ENCODE data around the gene TXLNA.
A peak's percentile ranks its signal among the peaks of the same experiment; 100 is the strongest.

Gene TXLNA

GRCh38 chr1:32223683-32224082 lies 44.2 kb downstream of the TXLNA start:
- no peak for DNase-seq (ENCODE audit: low read depth)
- no peak for TF ChIP-seq CTCF (conservative IDR thresholded peaks at IDR 0.05; ENCODE audit: low read length)
- peak overlapping the region; percentile 7; the same call in 1 of the 2 replicates for H3K4me3 ChIP-seq (ENCODE audit: low read length)

- no peak overlapping the region for H3K4me3 ChIP-seq (ENCODE audit: low read length)
- no peak for TF ChIP-seq CTCF (conservative IDR thresholded peaks at IDR 0.05; ENCODE audit: low read length)
- DNase-seq (ENCODE audit: low read depth) = no peak
These were observed 44.8 kb downstream of the TXLNA start for GRCh38 chr1:32224285-32224684.

GRCh38 chr1:32228771-32229170 lies 49.3 kb downstream of the TXLNA start:
- TF ChIP-seq CTCF (conservative IDR thresholded peaks at IDR 0.05; ENCODE audit: low read length) = no peak
- no peak for DNase-seq (ENCODE audit: low read depth)
- no peak overlapping the region for H3K4me3 ChIP-seq (ENCODE audit: low read length)

- no peak for TF ChIP-seq CTCF (conservative IDR thresholded peaks at IDR 0.05; ENCODE audit: low read length)
- DNase-seq (ENCODE audit: low read depth) = no peak
- H3K4me3 ChIP-seq (ENCODE audit: low read length) = no peak overlapping the region
These were observed 52.5 kb downstream of the TXLNA start for GRCh38 chr1:32231843-32232432.

- H3K4me3 ChIP-seq (ENCODE audit: low read length) = no peak overlapping the region
- DNase-seq (ENCODE audit: low read depth) = no peak
- TF ChIP-seq CTCF (conservative IDR thresholded peaks at IDR 0.05; ENCODE audit: low read length) = no peak
These were observed 53.3 kb downstream of the TXLNA start for GRCh38 chr1:32232558-32233304.

- no peak overlapping the region for H3K4me3 ChIP-seq (ENCODE audit: low read length)
- TF ChIP-seq CTCF (conservative IDR thresholded peaks at IDR 0.05; ENCODE audit: low read length) = no peak
- DNase-seq (ENCODE audit: low read depth) = no peak
These were observed 55.3 kb downstream of the TXLNA start for GRCh38 chr1:32234792-32235191.

- DNase-seq (ENCODE audit: low read depth) = no peak
- no peak for TF ChIP-seq CTCF (conservative IDR thresholded peaks at IDR 0.05; ENCODE audit: low read length)
- H3K4me3 ChIP-seq (ENCODE audit: low read length) = no peak overlapping the region
These were observed 59.9 kb downstream of the TXLNA start for GRCh38 chr1:32239337-32239736.
